Activated T-helper 1 cell treated with anti-CD3 and anti-CD28 coated beads, Interleukin-12 subunit alpha, Interleukin-12 subunit beta, Interleukin-2, Interleukin-4 antibody, amounts not matched to agents 30 ng/mL and 10 ng/mL and 1 ng/mL, durations not matched to agents 14 hours and 24 hours and 36 hours (primary cell): ENCODE results near the gene STK39. TPM values are rescaled to one million over a fixed set of nuclear protein-coding genes. Genes with fewer than 3 reads are reported as not detected.

Source experiments
- DNase-seq: peaks from one replicate; pipeline ENCODE4 v3.0.0; 2021; ENCODE audit warnings: low spot score
- H3K27ac Mint-ChIP-seq: one replicate; pipeline ENCODE4 v1.8.0; 2021; ENCODE audit warnings: mild to moderate bottlenecking, mixed read lengths
- H3K27me3 Mint-ChIP-seq: one replicate; pipeline ENCODE4 v1.8.0; 2022; ENCODE audit warnings: mild to moderate bottlenecking, moderate library complexity, mixed read lengths; ENCODE audit not compliant: insufficient read depth
- H3K36me3 Mint-ChIP-seq: one replicate; pipeline ENCODE4 v1.8.0; 2021; ENCODE audit warnings: low read depth, mixed read lengths
- H3K4me1 Mint-ChIP-seq: one replicate; pipeline ENCODE4 v1.8.0; 2021; ENCODE audit warnings: low read depth, mixed read lengths
- H3K4me3 Mint-ChIP-seq: one replicate; pipeline ENCODE4 v1.8.0; 2021; ENCODE audit warnings: mild to moderate bottlenecking, moderate library complexity, mixed read lengths
- H3K9me3 Mint-ChIP-seq: one replicate; pipeline ENCODE4 v1.8.0; 2021; ENCODE audit warnings: mixed read lengths
- intact Hi-C: fragments of 100-400 bp; cut with micrococcal nuclease; formaldehyde crosslinking; loops from one replicate; pipeline ENCODE4 v1.15.1; 2024
- total RNA-seq: library from RNA; stranded (reverse); gene quantifications from 2 replicates; pipeline ENCODE4 v1.2.3, GENCODE V29; 2022

The STK39 gene
- total RNA-seq, 1 donor from 2014 or later, result 32.6 TPM

DNA sequence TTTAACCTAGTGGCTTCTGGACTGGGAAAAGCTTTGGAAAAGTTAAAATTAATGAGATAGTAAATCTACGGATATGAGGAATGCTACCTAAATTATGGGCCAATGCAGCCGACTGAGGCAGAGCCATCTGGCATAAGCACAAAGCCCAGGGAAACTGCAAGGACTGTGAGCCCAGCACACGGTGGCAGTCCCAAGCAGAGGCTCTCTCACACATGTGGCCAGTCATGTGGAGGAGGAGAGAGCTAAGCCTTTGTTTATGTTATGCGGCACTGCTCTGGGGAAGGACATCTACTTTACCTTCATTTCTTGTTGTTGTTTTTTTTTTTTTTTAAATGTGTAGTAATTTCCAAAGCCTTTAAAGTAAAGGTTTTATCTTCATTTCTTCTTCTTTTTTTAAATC lies 267.0 kb downstream of the STK39 start:
- Mint-ChIP-seq H3K4me3 (no peak overlapping the region), H3K4me1 (no peaks in the 10 kb centered on the region), H3K9me3 (no peaks in the 10 kb centered on the region), H3K27me3 (no peaks in the 10 kb centered on the region), H3K36me3 (no peaks in the 10 kb centered on the region), H3K27ac (no peak overlapping the region)
- intact Hi-C loops, result no loop called here
- DNase-seq, result no peak

- H3K9me3 Mint-ChIP-seq, result peaks cover 25% of the 10 kb centered on the region
- intact Hi-C loops, result no loop called here
- H3K36me3 Mint-ChIP-seq, result peaks cover 5% of the 10 kb centered on the region
- no peak for DNase-seq
- H3K4me1 Mint-ChIP-seq, result no peaks in the 10 kb centered on the region
- H3K27ac Mint-ChIP-seq, result no peak overlapping the region
- H3K27me3 Mint-ChIP-seq, result no peaks in the 10 kb centered on the region
- H3K4me3 Mint-ChIP-seq, result no peak overlapping the region
Measured at GRCh38 chr2:167972746-167973145, 274.6 kb downstream of the STK39 start.

GRCh38 chr2:167972020-167972419 lies 275.4 kb downstream of the STK39 start:
- intact Hi-C loops, result no loop called here
- no peaks in the 10 kb centered on the region for H3K27me3 Mint-ChIP-seq
- H3K36me3 Mint-ChIP-seq, result peaks cover 5% of the 10 kb centered on the region
- no peak overlapping the region for H3K27ac Mint-ChIP-seq
- H3K4me3 Mint-ChIP-seq, result no peak overlapping the region
- peaks cover 25% of the 10 kb centered on the region for H3K9me3 Mint-ChIP-seq
- no peak for DNase-seq
- H3K4me1 Mint-ChIP-seq, result no peaks in the 10 kb centered on the region

DNA sequence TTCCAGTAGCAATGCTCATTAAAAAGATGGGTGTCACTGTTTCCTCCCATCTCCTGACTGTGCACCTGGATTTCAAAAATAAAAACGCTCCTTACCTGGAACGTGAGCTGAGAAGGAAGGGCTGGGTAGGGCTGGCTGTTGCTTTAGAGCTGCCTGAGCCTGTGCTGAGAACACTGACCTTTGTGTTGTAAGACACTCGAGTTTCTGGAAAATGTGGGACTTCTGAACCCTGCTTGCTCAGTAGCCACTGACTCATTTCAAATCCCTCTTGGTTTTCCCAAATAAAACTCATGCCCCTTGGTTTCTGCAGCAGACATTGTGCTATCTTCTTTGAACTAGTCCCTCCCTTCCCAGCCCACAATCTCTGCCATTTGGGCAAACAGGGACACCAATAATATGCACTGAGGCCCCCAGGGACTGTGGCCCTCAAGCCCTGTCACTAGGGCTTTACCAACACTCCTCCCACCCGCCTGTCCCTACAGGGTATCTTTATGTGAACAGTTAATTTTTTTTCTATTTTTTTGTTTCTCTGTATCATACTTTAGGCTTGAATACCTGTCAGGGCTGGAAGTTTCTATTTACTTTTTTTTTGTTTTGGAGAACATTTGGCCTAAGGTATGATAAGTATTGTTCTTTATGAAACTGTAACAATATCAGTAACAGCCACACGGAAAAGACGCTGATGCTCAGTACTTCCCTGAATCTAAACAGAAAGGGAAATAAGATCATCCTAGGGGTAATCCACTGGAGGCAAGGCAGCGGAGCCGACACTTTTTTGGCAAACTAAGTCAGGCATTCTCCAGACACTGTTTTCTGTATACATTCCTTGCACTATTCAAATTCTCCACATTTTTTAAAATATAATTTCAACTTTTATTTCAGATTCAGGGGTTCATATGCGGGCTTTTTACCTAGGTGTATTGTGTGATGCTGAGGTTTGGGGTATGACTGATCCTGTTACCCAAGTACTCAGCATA lies 280.2 kb downstream of the STK39 start:
- Mint-ChIP-seq H3K9me3 (peaks cover 14% of the 10 kb centered on the region), H3K4me3 (no peak overlapping the region), H3K27ac (no peak overlapping the region), H3K36me3 (peaks cover 12% of the 10 kb centered on the region), H3K27me3 (no peaks in the 10 kb centered on the region), H3K4me1 (peaks cover 5% of the 10 kb centered on the region)
- DNase-seq, result no peak
- intact Hi-C loops, result no loop called here

GRCh38 chr2:167965907-167966761 lies 281.3 kb downstream of the STK39 start:
- Mint-ChIP-seq H3K36me3 (peaks cover 12% of the 10 kb centered on the region), H3K4me1 (peaks cover 5% of the 10 kb centered on the region), H3K27ac (no peak overlapping the region), H3K4me3 (no peak overlapping the region), H3K27me3 (no peaks in the 10 kb centered on the region), H3K9me3 (peaks cover 5% of the 10 kb centered on the region)
- no peak for DNase-seq
- intact Hi-C loops, result loop anchor here (1.0 kb wide), 1 partner anchor 153 kb away; no protein-coding TSS in a partner anchor

DNA sequence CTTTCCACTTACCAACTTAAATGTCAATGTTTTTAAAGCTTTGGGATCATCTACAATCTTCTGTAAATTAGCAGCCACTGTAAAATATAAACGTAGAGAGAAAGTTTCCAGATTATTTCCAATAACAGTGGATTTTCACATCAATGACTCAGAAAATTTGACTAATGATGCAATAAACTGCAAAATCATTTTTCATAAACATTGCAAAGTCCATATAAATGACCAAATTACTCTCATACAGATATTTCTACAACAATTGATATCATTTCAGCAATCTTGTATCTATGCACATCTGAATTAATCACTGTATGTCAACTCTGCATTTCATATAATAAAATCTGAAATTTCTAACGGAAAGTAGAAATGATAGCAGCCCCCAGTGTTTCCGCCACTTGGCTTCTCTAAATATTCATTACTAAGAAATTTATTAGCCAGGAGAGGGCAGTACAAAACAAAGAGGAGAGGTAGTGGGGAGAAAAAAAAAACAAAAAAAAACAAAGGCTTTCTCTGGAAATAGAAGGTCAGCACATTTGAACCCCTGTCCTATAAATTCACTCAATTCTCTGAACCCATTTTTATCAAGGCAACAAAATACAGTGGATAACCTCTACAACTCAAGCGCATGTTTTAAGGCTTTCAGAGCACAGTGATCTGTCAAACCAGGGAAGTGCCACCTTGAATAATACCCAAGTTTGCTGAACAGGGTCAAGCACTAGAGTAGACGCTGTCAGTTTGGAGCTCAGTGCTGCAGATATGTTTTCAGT lies 282.6 kb downstream of the STK39 start:
- intact Hi-C loops, result loop anchor here (1.0 kb wide), 1 partner anchor 154 kb away; no protein-coding TSS in a partner anchor
- no peaks in the 10 kb centered on the region for H3K9me3 Mint-ChIP-seq
- H3K36me3 Mint-ChIP-seq, result peaks cover 14% of the 10 kb centered on the region
- no peak for DNase-seq
- peaks cover 5% of the 10 kb centered on the region for H3K4me1 Mint-ChIP-seq
- H3K4me3 Mint-ChIP-seq, result no peak overlapping the region
- H3K27me3 Mint-ChIP-seq, result no peaks in the 10 kb centered on the region
- no peak overlapping the region for H3K27ac Mint-ChIP-seq

GRCh38 chr2:167963899-167964649 lies 283.3 kb downstream of the STK39 start:
- Mint-ChIP-seq H3K4me3 (no peak overlapping the region), H3K4me1 (peaks cover 5% of the 10 kb centered on the region), H3K36me3 (peaks cover 15% of the 10 kb centered on the region), H3K27ac (no peak overlapping the region), H3K27me3 (no peaks in the 10 kb centered on the region), H3K9me3 (no peaks in the 10 kb centered on the region)
- intact Hi-C loops, result no loop called here
- DNase-seq, result no peak

GRCh38 chr2:167962436-167963226 lies 284.8 kb downstream of the STK39 start:
- Mint-ChIP-seq H3K9me3 (no peaks in the 10 kb centered on the region), H3K27me3 (no peaks in the 10 kb centered on the region), H3K36me3 (peaks cover 11% of the 10 kb centered on the region), H3K27ac (no peak overlapping the region), H3K4me1 (peaks cover 5% of the 10 kb centered on the region), H3K4me3 (no peak overlapping the region)
- DNase-seq, result no peak
- intact Hi-C loops, result no loop called here

GRCh38 chr2:167961536-167962048 lies 285.8 kb downstream of the STK39 start:
- Mint-ChIP-seq H3K4me3 (no peak overlapping the region), H3K27ac (no peak overlapping the region), H3K4me1 (peaks cover 5% of the 10 kb centered on the region), H3K9me3 (no peaks in the 10 kb centered on the region), H3K27me3 (no peaks in the 10 kb centered on the region), H3K36me3 (peaks cover 11% of the 10 kb centered on the region)
- DNase-seq, result no peak
- intact Hi-C loops, result no loop called here

- H3K4me3 Mint-ChIP-seq, result no peak overlapping the region
- intact Hi-C loops, result no loop called here
- no peaks in the 10 kb centered on the region for H3K27me3 Mint-ChIP-seq
- no peak overlapping the region for H3K27ac Mint-ChIP-seq
- H3K4me1 Mint-ChIP-seq, result no peaks in the 10 kb centered on the region
- no peak for DNase-seq
- H3K9me3 Mint-ChIP-seq, result no peaks in the 10 kb centered on the region
- H3K36me3 Mint-ChIP-seq, result peaks cover 11% of the 10 kb centered on the region
Measured at GRCh38 chr2:167960089-167960747, 287.2 kb downstream of the STK39 start.

GRCh38 chr2:167957662-167958061 lies 289.7 kb downstream of the STK39 start:
- DNase-seq, result no peak
- Mint-ChIP-seq H3K27ac (no peak overlapping the region), H3K36me3 (peaks cover 5% of the 10 kb centered on the region), H3K4me3 (no peak overlapping the region), H3K4me1 (no peaks in the 10 kb centered on the region), H3K9me3 (no peaks in the 10 kb centered on the region), H3K27me3 (no peaks in the 10 kb centered on the region)
- intact Hi-C loops, result no loop called here
